Tibial nerve (tissue), 4 donors: ENCODE results near the gene S1PR1. TPM values are rescaled to one million over a fixed set of nuclear protein-coding genes. Genes with fewer than 3 reads are reported as not detected.
A peak's percentile ranks its signal among the peaks of the same experiment; 100 is the strongest.

Source experiments
- DNase-seq, 2 donors: peaks; one replicate each; pipeline ENCODE4 v3.0.0-alpha.2; 2019; ENCODE audit warnings: low spot score in 2 of 2
- H3K27ac ChIP-seq, 4 donors: fragments of 200-600 bp; sonication (generic) in 3 of 4; one replicate each; pipeline ENCODE4 v1.5.1; 2017 to 2019; ENCODE audit warnings: mild to moderate bottlenecking in 1 of 4
- H3K27me3 ChIP-seq, 2 donors: fragments of 200-600 bp; sonication (generic) in 1 of 2; one replicate each; pipeline versions ENCODE4 v1.5.1 to v1.6.0; 2017 to 2019
- H3K36me3 ChIP-seq, 3 donors: fragments of 200-600 bp; sonication (generic); one replicate each; pipeline ENCODE4 v1.5.1; 2018 to 2019
- H3K4me1 ChIP-seq, 4 donors: fragments of 200-600 bp; sonication (generic) in 3 of 4; one replicate each; pipeline ENCODE4 v1.5.1; 2017 to 2019
- H3K4me3 ChIP-seq, 4 donors: fragments of 200-600 bp; sonication (generic) in 3 of 4; one replicate each; pipeline ENCODE4 v1.5.1; 2017 to 2019; ENCODE audit warnings: mild to moderate bottlenecking in 1 of 4, moderate library complexity in 1 of 4
- H3K9me3 ChIP-seq, 4 donors: fragments of 200-600 bp; sonication (generic) in 3 of 4; one replicate each; pipeline ENCODE4 v1.5.1; 2017 to 2019
- EP300 ChIP-seq, 2 donors: sonication (generic); formaldehyde crosslinking; IDR thresholded peaks; one replicate each; pipeline ENCODE4 v1.6.1; 2017; ENCODE audit warnings: antibody characterized with exemption in 2 of 2, mild to moderate bottlenecking in 1 of 2
- POLR2A ChIP-seq, 2 donors: fragments of 450-650 bp; IDR thresholded peaks; one replicate each; pipeline ENCODE4 v1.6.1; 2017; ENCODE audit warnings: antibody characterized with exemption in 2 of 2, mild to moderate bottlenecking in 2 of 2, moderate library complexity in 2 of 2
- WGBS, 2 donors: methylation state at CpG; one replicate each; pipeline ENCODE4 v1.1.5; 2018; 5-methylcytosine and 5-hydroxymethylcytosine counted together
- total RNA-seq, 4 donors: library from RNA; depleted of rRNA; stranded (reverse); fragments of >200 nt; gene quantifications; one replicate each; pipeline ENCODE4 v1.1.0, GENCODE V29; 2016
- TF ChIP-seq, protein P1 (sequence below), 5 experiments: fragments of 200-600 bp in 3 of 5; fragments of 450-650 bp in 2 of 5; sonication (generic) in 3 of 5; IDR thresholded peaks; one replicate each; pipeline ENCODE4 v1.5.1; 2016 to 2019; ENCODE audit warnings: antibody characterized with exemption in 5 of 5, mild to moderate bottlenecking in 3 of 5, moderate library complexity in 2 of 5

Gene S1PR1
- total RNA-seq, 4 donors from 2014 or later: 22.2 to 101 (median 59.4) TPM

DNA sequence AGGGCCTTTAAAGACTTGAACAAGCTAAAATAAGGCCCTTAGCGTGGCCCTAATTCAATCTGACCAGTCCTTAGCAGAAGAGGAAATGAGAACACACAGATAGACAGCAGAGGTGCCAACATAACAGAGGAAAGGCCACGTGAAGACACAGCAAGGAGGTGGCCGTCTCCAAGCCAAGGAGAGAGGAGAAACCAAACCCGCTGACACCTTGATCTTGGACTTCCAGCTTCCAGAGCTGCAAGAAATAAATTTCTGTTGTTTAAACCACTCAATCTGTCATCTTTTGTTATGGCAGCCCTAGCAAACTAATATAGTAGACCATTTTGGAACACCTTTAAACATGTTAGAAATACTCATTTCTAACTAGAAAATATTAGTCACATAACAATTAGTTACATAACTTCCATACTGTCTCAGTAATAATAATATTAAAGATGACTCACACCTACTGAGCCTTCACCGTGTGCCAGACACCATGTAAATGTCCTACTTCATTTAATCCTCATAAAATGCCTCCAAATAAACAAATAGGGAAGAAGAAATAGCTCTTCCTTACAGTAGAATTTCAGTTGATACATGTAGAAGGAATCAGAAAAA is 47.9 kb downstream of the S1PR1 start:
- no peak overlapping the region for H3K27ac ChIP-seq
- no peak overlapping the region for H3K4me3 ChIP-seq
- no peak for DNase-seq
- H3K9me3 ChIP-seq: no peaks in the 10 kb centered on the region
- peaks cover 0 to 5% (median 0%) of the 10 kb centered on the region in 4 donors for H3K4me1 ChIP-seq
- H3K36me3 ChIP-seq: no peaks in the 10 kb centered on the region
- WGBS, 2 donors: 88 to 91% methylated on average over 5 of the region's 5 CpGs
- no peaks in the 10 kb centered on the region for H3K27me3 ChIP-seq
- TF ChIP-seq, protein P1, sequence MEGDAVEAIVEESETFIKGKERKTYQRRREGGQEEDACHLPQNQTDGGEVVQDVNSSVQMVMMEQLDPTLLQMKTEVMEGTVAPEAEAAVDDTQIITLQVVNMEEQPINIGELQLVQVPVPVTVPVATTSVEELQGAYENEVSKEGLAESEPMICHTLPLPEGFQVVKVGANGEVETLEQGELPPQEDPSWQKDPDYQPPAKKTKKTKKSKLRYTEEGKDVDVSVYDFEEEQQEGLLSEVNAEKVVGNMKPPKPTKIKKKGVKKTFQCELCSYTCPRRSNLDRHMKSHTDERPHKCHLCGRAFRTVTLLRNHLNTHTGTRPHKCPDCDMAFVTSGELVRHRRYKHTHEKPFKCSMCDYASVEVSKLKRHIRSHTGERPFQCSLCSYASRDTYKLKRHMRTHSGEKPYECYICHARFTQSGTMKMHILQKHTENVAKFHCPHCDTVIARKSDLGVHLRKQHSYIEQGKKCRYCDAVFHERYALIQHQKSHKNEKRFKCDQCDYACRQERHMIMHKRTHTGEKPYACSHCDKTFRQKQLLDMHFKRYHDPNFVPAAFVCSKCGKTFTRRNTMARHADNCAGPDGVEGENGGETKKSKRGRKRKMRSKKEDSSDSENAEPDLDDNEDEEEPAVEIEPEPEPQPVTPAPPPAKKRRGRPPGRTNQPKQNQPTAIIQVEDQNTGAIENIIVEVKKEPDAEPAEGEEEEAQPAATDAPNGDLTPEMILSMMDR (IDR thresholded peaks at IDR 0.05): no peak
- TF ChIP-seq EP300 (IDR thresholded peaks at IDR 0.05) (no peak), POLR2A (IDR thresholded peaks at IDR 0.05) (no peak)

DNA sequence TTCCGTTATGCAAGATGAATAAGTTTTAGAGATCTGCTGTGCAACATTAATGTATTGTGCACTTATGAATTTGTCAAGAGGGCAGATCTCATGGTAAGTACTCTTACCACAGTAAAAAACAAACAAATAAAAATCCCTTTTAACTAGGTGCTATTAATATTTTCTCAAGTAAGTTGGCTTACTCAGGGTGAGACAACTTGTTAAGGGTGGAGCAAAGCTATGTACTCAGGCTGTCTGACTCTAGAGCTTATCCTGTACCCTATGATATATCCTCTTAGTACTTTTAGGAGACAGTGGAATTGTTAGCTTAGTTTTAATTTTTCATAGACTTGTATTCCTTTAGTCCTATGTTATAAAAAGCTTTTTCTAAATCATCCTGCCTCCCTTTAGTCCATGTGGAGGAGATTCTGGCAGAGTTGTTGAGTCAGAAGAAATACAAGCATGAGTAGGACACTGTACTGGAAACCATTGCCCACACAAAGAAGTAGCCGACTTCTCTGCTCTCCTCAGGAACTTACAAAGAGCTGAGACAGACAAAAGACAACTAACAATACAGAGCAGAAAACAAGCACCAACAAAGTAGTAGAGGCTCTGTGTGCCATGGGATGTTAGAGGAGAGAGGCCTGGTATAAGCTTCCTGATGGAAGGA is 49.2 kb downstream of the S1PR1 start:
- no peak for TF ChIP-seq EP300 (IDR thresholded peaks at IDR 0.05)
- no peak for TF ChIP-seq POLR2A (IDR thresholded peaks at IDR 0.05)
- TF ChIP-seq, protein P1 (IDR thresholded peaks at IDR 0.05): no peak
- Histone ChIP-seq H3K27ac (no peak overlapping the region), H3K27me3 (no peaks in the 10 kb centered on the region), H3K4me1 (peaks cover 0 to 5% (median 0%) of the 10 kb centered on the region in 4 donors), H3K4me3 (no peak overlapping the region), H3K36me3 (no peaks in the 10 kb centered on the region), H3K9me3 (no peaks in the 10 kb centered on the region)
- DNase-seq: no peak
- WGBS, 2 donors: 62 to 77% methylated on average over 2 of the region's 2 CpGs

DNA sequence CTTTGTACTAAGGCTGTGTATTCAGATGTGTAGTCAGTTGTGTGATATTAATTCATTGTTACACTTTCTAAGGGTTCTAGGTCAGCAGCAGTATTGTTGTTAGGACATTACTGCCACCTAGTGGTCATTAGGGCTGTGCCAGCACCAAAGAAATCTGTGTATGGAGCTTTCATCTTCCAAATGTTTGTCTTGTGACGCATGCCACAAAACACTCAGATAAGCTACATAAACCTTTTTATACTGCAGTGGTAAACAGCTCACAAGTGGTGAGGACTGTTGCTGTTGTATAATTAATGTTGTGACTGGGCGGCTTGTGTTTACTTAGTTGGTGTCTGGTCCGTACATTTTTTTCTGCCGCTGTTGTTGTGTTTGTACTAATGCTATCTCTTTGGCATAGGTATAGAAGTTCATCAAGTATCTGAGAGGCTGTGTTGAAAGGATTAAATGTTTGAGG is 51.7 kb downstream of the S1PR1 start:
- peaks cover 0 to 5% (median 0%) of the 10 kb centered on the region in 4 donors for H3K4me1 ChIP-seq
- no peak overlapping the region for H3K4me3 ChIP-seq
- no peaks in the 10 kb centered on the region for H3K27me3 ChIP-seq
- H3K27ac ChIP-seq: no peak overlapping the region
- no peak for TF ChIP-seq POLR2A (IDR thresholded peaks at IDR 0.05)
- TF ChIP-seq, protein P1 (IDR thresholded peaks at IDR 0.05): peak; percentile 84 to 88 (median 86)
- H3K36me3 ChIP-seq: no peaks in the 10 kb centered on the region
- peak; percentile 29 to 82 for DNase-seq
- WGBS, 2 donors: 27 to 39% methylated on average over 4 of the region's 4 CpGs
- no peaks in the 10 kb centered on the region for H3K9me3 ChIP-seq

DNA sequence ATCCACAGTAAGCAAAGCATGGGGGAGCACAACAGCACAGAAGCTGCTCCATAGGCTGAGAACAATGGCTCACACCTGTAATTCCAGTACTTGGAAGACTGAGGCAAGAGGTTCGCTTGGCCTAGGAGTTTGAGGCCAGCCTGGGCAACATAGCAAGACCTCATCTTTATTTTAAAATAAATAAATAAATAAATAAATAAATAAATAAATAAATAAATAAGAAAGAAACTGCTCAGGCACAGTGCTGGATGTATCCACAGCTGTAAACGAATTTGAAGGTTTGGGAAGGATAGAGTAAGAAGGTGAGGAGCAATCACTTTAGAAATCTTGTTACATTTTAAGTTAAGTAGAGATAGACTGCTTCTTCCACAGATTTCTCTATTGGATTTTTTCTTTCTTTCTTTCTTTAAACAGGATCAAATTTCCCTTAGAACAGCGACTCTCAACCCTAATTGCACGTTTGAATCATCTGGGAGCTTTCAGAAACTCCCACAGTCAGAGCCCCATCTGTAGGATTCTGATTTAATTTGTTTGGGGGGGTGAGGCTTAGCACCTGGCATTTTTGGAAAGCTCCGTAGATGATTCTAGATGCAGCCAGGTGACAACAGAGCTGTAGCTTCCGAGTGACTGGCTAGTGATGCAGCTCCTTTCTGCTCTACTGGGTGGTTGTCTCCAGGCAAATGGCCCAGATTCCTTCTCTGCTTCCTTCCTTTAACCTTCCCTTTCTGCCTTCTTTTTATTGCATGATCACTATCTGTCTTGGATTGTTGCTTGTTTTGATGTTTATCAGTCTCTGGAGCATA is 53.5 kb downstream of the S1PR1 start:
- TF ChIP-seq POLR2A (IDR thresholded peaks at IDR 0.05) (no peak), EP300 (IDR thresholded peaks at IDR 0.05) (no peak)
- TF ChIP-seq, protein P1 (IDR thresholded peaks at IDR 0.05): no peak
- no peak for DNase-seq
- Histone ChIP-seq H3K27me3 (no peaks in the 10 kb centered on the region), H3K9me3 (no peaks in the 10 kb centered on the region), H3K4me3 (no peak overlapping the region), H3K36me3 (no peaks in the 10 kb centered on the region), H3K4me1 (peaks cover 0 to 5% (median 0%) of the 10 kb centered on the region in 4 donors), H3K27ac (no peak overlapping the region)
- WGBS, 2 donors: 70 to 77% methylated on average over 6 of the region's 6 CpGs

Other genes starting within 250 kb of the S1PR1 start
- gene DPH5, start 211.2 kb upstream of the S1PR1 start, total RNA-seq: 10 to 100 TPM; 11.0 to 21.9 (median 17.8) TPM